Neural cell (in vitro differentiated cells): ENCODE results near the gene MAGI2. TPM values are rescaled to one million over a fixed set of nuclear protein-coding genes. Genes with fewer than 3 reads are reported as not detected.

Source experiments
- H2AFZ ChIP-seq: fragments of 200-600, 300-800 bp; sonication (generic), shearing (Covaris generic); 2 replicates; pipeline ENCODE4 v1.6.0; 2014; ENCODE audit warnings: low read depth, mild to moderate bottlenecking, antibody characterized with exemption, low read length, moderate library complexity
- H3F3A ChIP-seq: fragments of 200-600 bp; shearing (Covaris generic); 2 replicates; pipeline ENCODE4 v1.6.1; 2016; ENCODE audit warnings: mild to moderate bottlenecking, moderate library complexity, mixed read lengths, antibody characterized with exemption, low read length; ENCODE audit not compliant: insufficient read depth, poor library complexity, severe bottlenecking
- H3K27ac ChIP-seq: fragments of 200-600, 300-800 bp; sonication (generic), shearing (Covaris generic); 2 replicates; pipeline ENCODE4 v1.5.1; 2014; ENCODE audit warnings: mild to moderate bottlenecking, low read length, moderate library complexity
- H3K27me3 ChIP-seq: fragments of 300-800, 200-600 bp; sonication (generic), shearing (Covaris generic); 2 replicates; pipeline ENCODE4 v1.6.0; 2014; ENCODE audit warnings: mild to moderate bottlenecking, low read depth, low read length, moderate library complexity; ENCODE audit not compliant: insufficient read depth
- H3K36me3 ChIP-seq: fragments of 300-800, 200-600 bp; sonication (generic), shearing (Covaris generic); 2 replicates; pipeline ENCODE4 v1.5.1; 2014; ENCODE audit warnings: mild to moderate bottlenecking, antibody characterized with exemption, low read length, moderate library complexity; ENCODE audit not compliant: insufficient read depth
- H3K4me2 ChIP-seq: fragments of 300-800, 200-600 bp; sonication (generic), shearing (Covaris generic); 2 replicates; pipeline ENCODE4 v1.6.0; 2014; ENCODE audit warnings: mild to moderate bottlenecking, low read length
- H3K4me3 ChIP-seq: fragments of 300-800, 200-600 bp; sonication (generic), shearing (Covaris generic); 2 replicates; pipeline ENCODE4 v1.5.1; 2014; ENCODE audit warnings: mild to moderate bottlenecking, low read length, moderate library complexity
- H3K79me2 ChIP-seq: fragments of 200-600 bp; shearing (Covaris generic); replicated peaks from 2 replicates; pipeline ENCODE4 v1.6.0; 2014; ENCODE audit warnings: mild to moderate bottlenecking, low read length, moderate library complexity; ENCODE audit not compliant: insufficient read depth
- H3K9ac ChIP-seq: fragments of 300-800, 200-600 bp; sonication (generic), shearing (Covaris generic); 2 replicates; pipeline ENCODE4 v1.6.1; 2016; ENCODE audit warnings: mild to moderate bottlenecking, low read length, mixed read lengths
- H3K9me2 ChIP-seq: fragments of 200-600 bp; shearing (Covaris generic); 2 replicates; pipeline ENCODE4 v1.6.1; 2016; ENCODE audit warnings: mild to moderate bottlenecking, low read length, mixed read lengths; ENCODE audit not compliant: insufficient read depth
- H3K9me3 ChIP-seq: fragments of 200-600, 300-800 bp; sonication (generic), shearing (Covaris generic); 2 replicates; pipeline ENCODE4 v1.6.1; 2016; ENCODE audit warnings: mild to moderate bottlenecking, mixed run types, low read length, moderate library complexity, mixed read lengths
- H4K20me1 ChIP-seq: fragments of 200-600 bp; shearing (Covaris generic); 2 replicates; pipeline ENCODE4 v1.6.1; 2016; ENCODE audit warnings: mild to moderate bottlenecking, mixed run types; ENCODE audit not compliant: insufficient read depth
- EP300 ChIP-seq: fragments of 450-650 bp; conservative IDR thresholded peaks from 2 replicates; pipeline ENCODE4 v1.6.1; 2014; ENCODE audit warnings: antibody characterized with exemption, mild to moderate bottlenecking, moderate library complexity; ENCODE audit not compliant: poor library complexity, severe bottlenecking
- EZH2 ChIP-seq: fragments of 200-600, 300-800 bp; shearing (Covaris generic), sonication (generic); IDR thresholded peaks from 2 replicates; pipeline ENCODE4 v1.6.1; 2014; ENCODE audit warnings: antibody characterized with exemption, low read length, borderline replicate concordance, mild to moderate bottlenecking; ENCODE audit not compliant: insufficient read depth, poor library complexity, severe bottlenecking
- MXI1 ChIP-seq: fragments of 450-650 bp; conservative IDR thresholded peaks from 2 replicates; pipeline ENCODE4 v1.6.1; 2014; ENCODE audit warnings: antibody characterized with exemption, mild to moderate bottlenecking; ENCODE audit not compliant: poor library complexity, severe bottlenecking
- POLR2AphosphoS5 ChIP-seq: IDR thresholded peaks from 2 replicates; pipeline ENCODE4 v1.6.1; 2012
- RAD21 ChIP-seq: fragments of 450-650 bp; conservative IDR thresholded peaks from 2 replicates; pipeline ENCODE4 v1.6.1; 2014; ENCODE audit warnings: antibody characterized with exemption, mild to moderate bottlenecking, moderate library complexity
- SMC3 ChIP-seq: fragments of 450-650 bp; conservative IDR thresholded peaks from 2 replicates; pipeline ENCODE4 v1.6.1; 2014; ENCODE audit warnings: antibody characterized with exemption, mild to moderate bottlenecking, moderate library complexity; ENCODE audit not compliant: poor library complexity
- TAF1 ChIP-seq: IDR thresholded peaks from 2 replicates; pipeline ENCODE4 v1.6.1; 2012; ENCODE audit warnings: low read depth
- polyA plus RNA-seq: library from polyadenylated mRNA; depleted of rRNA; stranded (reverse); fragments of >200 nt; gene quantifications from 2 replicates; pipeline ENCODE4 v1.2.3, GENCODE V29; 2014
- TF ChIP-seq, protein P1 (sequence below): fragments of 450-650 bp; IDR thresholded peaks from 2 replicates; pipeline ENCODE4 v1.5.1; 2014; ENCODE audit warnings: antibody characterized with exemption, mild to moderate bottlenecking, moderate library complexity; ENCODE audit not compliant: poor library complexity, severe bottlenecking
- TF ChIP-seq, protein P2 (sequence below): IDR thresholded peaks from 2 replicates; pipeline ENCODE4 v1.6.1; 2012; ENCODE audit warnings: borderline replicate concordance

MAGI2 gene
- polyA plus RNA-seq, 1 donor from 2014 or later = 19.3 TPM

DNA sequence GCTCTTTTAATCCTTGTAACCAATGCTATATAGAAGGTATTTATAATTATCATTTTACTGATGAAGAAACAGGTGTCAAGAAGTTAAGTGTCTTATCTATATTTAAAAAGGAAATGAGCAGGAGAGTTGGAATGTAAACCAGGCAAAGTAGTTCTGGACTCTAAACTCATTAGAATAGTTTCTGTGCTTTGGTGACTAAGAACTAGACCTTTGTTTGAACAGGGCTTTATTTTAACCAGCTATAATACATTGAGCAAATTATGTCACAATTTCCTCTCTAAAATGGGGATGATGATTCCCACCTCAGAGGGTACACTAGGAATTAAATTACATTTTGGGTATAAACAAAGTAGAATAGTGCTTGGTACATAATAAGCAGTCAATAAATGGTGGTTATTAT lies 236.0 kb downstream of the MAGI2 start:
- Histone ChIP-seq H3K9me3 (no peaks in the 10 kb centered on the region), H3K4me2 (no peak overlapping the region), H2AFZ (no peak overlapping the region), H3K9ac (no peak overlapping the region), H4K20me1 (no peaks in the 10 kb centered on the region), H3K27me3 (no peaks in the 10 kb centered on the region), H3K79me2 (no peaks in the 10 kb centered on the region), H3K4me3 (no peak overlapping the region), H3K9me2 (no peaks in the 10 kb centered on the region), H3K36me3 (no peaks in the 10 kb centered on the region), H3K27ac (no peak overlapping the region), H3F3A (no peaks in the 10 kb centered on the region)
- no peak for TF ChIP-seq SMC3
- TF ChIP-seq MXI1 = no peak
- TF ChIP-seq RAD21 = no peak
- TF ChIP-seq, protein P1, sequence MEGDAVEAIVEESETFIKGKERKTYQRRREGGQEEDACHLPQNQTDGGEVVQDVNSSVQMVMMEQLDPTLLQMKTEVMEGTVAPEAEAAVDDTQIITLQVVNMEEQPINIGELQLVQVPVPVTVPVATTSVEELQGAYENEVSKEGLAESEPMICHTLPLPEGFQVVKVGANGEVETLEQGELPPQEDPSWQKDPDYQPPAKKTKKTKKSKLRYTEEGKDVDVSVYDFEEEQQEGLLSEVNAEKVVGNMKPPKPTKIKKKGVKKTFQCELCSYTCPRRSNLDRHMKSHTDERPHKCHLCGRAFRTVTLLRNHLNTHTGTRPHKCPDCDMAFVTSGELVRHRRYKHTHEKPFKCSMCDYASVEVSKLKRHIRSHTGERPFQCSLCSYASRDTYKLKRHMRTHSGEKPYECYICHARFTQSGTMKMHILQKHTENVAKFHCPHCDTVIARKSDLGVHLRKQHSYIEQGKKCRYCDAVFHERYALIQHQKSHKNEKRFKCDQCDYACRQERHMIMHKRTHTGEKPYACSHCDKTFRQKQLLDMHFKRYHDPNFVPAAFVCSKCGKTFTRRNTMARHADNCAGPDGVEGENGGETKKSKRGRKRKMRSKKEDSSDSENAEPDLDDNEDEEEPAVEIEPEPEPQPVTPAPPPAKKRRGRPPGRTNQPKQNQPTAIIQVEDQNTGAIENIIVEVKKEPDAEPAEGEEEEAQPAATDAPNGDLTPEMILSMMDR = no peak
- TF ChIP-seq, protein P2, sequence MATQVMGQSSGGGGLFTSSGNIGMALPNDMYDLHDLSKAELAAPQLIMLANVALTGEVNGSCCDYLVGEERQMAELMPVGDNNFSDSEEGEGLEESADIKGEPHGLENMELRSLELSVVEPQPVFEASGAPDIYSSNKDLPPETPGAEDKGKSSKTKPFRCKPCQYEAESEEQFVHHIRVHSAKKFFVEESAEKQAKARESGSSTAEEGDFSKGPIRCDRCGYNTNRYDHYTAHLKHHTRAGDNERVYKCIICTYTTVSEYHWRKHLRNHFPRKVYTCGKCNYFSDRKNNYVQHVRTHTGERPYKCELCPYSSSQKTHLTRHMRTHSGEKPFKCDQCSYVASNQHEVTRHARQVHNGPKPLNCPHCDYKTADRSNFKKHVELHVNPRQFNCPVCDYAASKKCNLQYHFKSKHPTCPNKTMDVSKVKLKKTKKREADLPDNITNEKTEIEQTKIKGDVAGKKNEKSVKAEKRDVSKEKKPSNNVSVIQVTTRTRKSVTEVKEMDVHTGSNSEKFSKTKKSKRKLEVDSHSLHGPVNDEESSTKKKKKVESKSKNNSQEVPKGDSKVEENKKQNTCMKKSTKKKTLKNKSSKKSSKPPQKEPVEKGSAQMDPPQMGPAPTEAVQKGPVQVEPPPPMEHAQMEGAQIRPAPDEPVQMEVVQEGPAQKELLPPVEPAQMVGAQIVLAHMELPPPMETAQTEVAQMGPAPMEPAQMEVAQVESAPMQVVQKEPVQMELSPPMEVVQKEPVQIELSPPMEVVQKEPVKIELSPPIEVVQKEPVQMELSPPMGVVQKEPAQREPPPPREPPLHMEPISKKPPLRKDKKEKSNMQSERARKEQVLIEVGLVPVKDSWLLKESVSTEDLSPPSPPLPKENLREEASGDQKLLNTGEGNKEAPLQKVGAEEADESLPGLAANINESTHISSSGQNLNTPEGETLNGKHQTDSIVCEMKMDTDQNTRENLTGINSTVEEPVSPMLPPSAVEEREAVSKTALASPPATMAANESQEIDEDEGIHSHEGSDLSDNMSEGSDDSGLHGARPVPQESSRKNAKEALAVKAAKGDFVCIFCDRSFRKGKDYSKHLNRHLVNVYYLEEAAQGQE = no peak
- TF ChIP-seq POLR2AphosphoS5 = no peak
- no peak for TF ChIP-seq TAF1
- no peak for TF ChIP-seq EZH2
- no peak for TF ChIP-seq EP300

DNA sequence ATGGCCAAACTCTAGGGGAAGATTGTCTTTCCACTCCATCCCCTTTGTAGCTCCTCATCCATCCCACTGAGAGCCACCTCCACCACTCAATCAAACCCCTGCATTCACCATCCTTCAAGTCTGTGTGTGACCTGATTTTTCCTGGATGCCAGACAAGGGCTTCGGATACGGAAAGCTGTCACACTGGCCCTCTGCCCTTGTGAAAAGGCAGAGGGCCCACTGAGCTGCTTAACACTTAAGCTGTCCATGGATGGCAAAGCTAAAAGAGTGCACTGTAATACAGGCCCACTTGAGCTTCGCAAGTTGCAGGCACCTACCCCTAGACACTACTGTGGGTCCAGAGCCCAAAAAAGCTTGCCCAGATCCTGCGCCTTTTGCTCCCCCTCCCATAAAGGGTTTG lies 237.2 kb downstream of the MAGI2 start:
- Histone ChIP-seq H3K9me2 (no peaks in the 10 kb centered on the region), H3K9ac (no peak overlapping the region), H3K27ac (no peak overlapping the region), H3F3A (no peaks in the 10 kb centered on the region), H3K9me3 (no peaks in the 10 kb centered on the region), H4K20me1 (no peaks in the 10 kb centered on the region), H3K4me3 (no peak overlapping the region), H3K36me3 (no peaks in the 10 kb centered on the region), H3K79me2 (no peaks in the 10 kb centered on the region), H2AFZ (no peak overlapping the region), H3K4me2 (no peak overlapping the region), H3K27me3 (no peaks in the 10 kb centered on the region)
- TF ChIP-seq EP300 (no peak), RAD21 (no peak), MXI1 (no peak), POLR2AphosphoS5 (no peak), EZH2 (no peak), SMC3 (no peak)
- TF ChIP-seq, protein P1 = no peak
- TF ChIP-seq, protein P2 = no peak
